WERI-Rb-1 (cell line): ENCODE measurements around the gene SYT11.

Source experiments
- DNase-seq: peaks from one replicate; pipeline ENCODE4 v3.0.0-alpha.2; 2020
- H3K27ac ChIP-seq: fragments of 250-450 bp; sonication (Bioruptor Pico); 2 replicates; pipeline ENCODE4 v1.5.1; 2020; ENCODE audit warnings: mild to moderate bottlenecking, moderate library complexity
- H3K27me3 ChIP-seq: fragments of 250-450 bp; sonication (Bioruptor Pico); 2 replicates; pipeline ENCODE4 v1.5.1; 2021; ENCODE audit warnings: mild to moderate bottlenecking, low read depth, moderate library complexity; ENCODE audit not compliant: insufficient read depth, severe bottlenecking
- H3K36me3 ChIP-seq: fragments of 250-450 bp; sonication (Bioruptor Pico); 2 replicates; pipeline ENCODE4 v1.5.1; 2020; ENCODE audit warnings: mild to moderate bottlenecking, moderate library complexity
- H3K4me3 ChIP-seq: 2 replicates; pipeline ENCODE4 v1.5.1; 2011; ENCODE audit warnings: low read depth, mild to moderate bottlenecking, control low read depth, low read length
- H3K9me3 ChIP-seq: fragments of 250-450 bp; sonication (Bioruptor Pico); 2 replicates; pipeline ENCODE4 v1.5.1; 2021; ENCODE audit warnings: mild to moderate bottlenecking, moderate library complexity; ENCODE audit not compliant: severe bottlenecking
- TF ChIP-seq, protein P1 (sequence below): IDR thresholded peaks from 2 replicates; pipeline ENCODE4 v1.5.1; 2011; ENCODE audit warnings: low read depth, mild to moderate bottlenecking, control low read depth, inconsistent platforms, low read length

SYT11 gene, protein sequence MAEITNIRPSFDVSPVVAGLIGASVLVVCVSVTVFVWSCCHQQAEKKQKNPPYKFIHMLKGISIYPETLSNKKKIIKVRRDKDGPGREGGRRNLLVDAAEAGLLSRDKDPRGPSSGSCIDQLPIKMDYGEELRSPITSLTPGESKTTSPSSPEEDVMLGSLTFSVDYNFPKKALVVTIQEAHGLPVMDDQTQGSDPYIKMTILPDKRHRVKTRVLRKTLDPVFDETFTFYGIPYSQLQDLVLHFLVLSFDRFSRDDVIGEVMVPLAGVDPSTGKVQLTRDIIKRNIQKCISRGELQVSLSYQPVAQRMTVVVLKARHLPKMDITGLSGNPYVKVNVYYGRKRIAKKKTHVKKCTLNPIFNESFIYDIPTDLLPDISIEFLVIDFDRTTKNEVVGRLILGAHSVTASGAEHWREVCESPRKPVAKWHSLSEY

GRCh38 chr1:155859234-155859829, at the start of gene SYT11:
SYT11 (plus strand) TSS chr1:155859567; CDS start chr1:155859762, 195 bp downstream.
- H3K27me3 ChIP-seq = no peaks in the 10 kb centered on the region
- H3K27ac ChIP-seq = peak within 1 kb of the TSS; percentile 92
- peak within 1 kb of the TSS; percentile 64 for H3K4me3 ChIP-seq
- TF ChIP-seq, protein P1, sequence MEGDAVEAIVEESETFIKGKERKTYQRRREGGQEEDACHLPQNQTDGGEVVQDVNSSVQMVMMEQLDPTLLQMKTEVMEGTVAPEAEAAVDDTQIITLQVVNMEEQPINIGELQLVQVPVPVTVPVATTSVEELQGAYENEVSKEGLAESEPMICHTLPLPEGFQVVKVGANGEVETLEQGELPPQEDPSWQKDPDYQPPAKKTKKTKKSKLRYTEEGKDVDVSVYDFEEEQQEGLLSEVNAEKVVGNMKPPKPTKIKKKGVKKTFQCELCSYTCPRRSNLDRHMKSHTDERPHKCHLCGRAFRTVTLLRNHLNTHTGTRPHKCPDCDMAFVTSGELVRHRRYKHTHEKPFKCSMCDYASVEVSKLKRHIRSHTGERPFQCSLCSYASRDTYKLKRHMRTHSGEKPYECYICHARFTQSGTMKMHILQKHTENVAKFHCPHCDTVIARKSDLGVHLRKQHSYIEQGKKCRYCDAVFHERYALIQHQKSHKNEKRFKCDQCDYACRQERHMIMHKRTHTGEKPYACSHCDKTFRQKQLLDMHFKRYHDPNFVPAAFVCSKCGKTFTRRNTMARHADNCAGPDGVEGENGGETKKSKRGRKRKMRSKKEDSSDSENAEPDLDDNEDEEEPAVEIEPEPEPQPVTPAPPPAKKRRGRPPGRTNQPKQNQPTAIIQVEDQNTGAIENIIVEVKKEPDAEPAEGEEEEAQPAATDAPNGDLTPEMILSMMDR = no peak
- no peaks in the 10 kb centered on the region for H3K9me3 ChIP-seq
- peak; percentile 99 for DNase-seq
- H3K36me3 ChIP-seq = peaks cover 29% of the 10 kb centered on the region

- no peak for DNase-seq
- H3K27me3 ChIP-seq = no peaks in the 10 kb centered on the region
- H3K27ac ChIP-seq = no peak overlapping the region
- peaks cover 75% of the 10 kb centered on the region for H3K36me3 ChIP-seq
- H3K4me3 ChIP-seq = no peak overlapping the region
- TF ChIP-seq, protein P1 = no peak
- H3K9me3 ChIP-seq = no peaks in the 10 kb centered on the region
Observed at GRCh38 chr1:155812878-155813277, 46.5 kb upstream of the SYT11 start.

DNA sequence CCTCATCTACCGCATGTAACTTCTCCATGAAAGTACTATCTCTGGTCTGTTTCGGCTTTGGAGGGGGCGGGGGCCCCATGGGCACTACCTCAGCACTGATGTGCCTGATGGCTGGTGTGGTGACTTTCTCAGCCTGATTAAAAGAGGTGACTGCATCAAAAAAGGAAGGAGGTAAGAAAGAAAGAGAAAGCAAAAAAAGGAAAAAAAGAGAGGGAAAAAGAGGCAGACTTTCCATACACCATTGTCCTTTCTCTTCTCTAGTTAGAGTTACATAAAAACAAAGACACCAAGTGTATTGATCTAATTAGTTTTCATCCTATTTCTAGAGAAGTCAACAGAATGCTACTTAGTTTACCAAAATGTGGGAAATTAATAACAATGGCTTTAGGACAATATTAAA, 45.7 kb upstream of the SYT11 start:
- no peak overlapping the region for H3K4me3 ChIP-seq
- no peaks in the 10 kb centered on the region for H3K9me3 ChIP-seq
- no peak overlapping the region for H3K27ac ChIP-seq
- TF ChIP-seq, protein P1 = no peak
- peaks cover 83% of the 10 kb centered on the region for H3K36me3 ChIP-seq
- H3K27me3 ChIP-seq = no peaks in the 10 kb centered on the region
- DNase-seq = no peak

- Histone ChIP-seq H3K4me3 (no peak overlapping the region), H3K27ac (no peak overlapping the region), H3K27me3 (no peaks in the 10 kb centered on the region), H3K9me3 (no peaks in the 10 kb centered on the region), H3K36me3 (peaks cover 92% of the 10 kb centered on the region)
- TF ChIP-seq, protein P1 = no peak
- no peak for DNase-seq
Observed at GRCh38 chr1:155816351-155816750, 43.0 kb upstream of the SYT11 start.

DNA sequence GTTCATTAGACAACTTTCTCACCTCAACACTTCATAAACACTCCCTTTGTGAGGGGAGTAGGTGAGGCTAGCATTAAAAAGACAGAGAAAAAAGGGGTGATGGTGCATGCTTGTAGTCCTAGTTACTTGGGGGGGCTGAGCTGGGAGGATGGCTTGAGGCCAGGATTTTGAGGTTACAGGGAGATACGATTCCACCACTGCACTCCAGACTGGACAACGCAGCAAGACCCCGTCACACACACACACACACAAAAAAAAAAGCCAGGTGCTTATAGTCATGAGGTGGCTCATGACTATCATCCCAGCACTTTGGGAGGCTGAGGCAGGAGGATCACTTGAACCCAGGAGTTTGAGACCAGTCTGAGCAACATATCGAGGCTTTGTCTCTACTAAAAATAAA, 31.9 kb upstream of the SYT11 start:
- no peaks in the 10 kb centered on the region for H3K27me3 ChIP-seq
- H3K27ac ChIP-seq = no peak overlapping the region
- no peaks in the 10 kb centered on the region for H3K9me3 ChIP-seq
- no peak overlapping the region for H3K4me3 ChIP-seq
- TF ChIP-seq, protein P1 = no peak
- DNase-seq = no peak
- H3K36me3 ChIP-seq = peaks cover 68% of the 10 kb centered on the region
